Ovary (tissue), 3 donors: ENCODE results near the gene ZNHIT6.

ENCODE experiments used
- EP300 ChIP-seq: sonication (generic); formaldehyde crosslinking; IDR thresholded peaks from one replicate; pipeline ENCODE4 v1.6.1; 2017; ENCODE audit warnings: antibody characterized with exemption
- POLR2A ChIP-seq: fragments of 450-650 bp; IDR thresholded peaks from one replicate; pipeline ENCODE4 v1.6.1; 2017; ENCODE audit warnings: antibody characterized with exemption, mild to moderate bottlenecking, moderate library complexity
- TF ChIP-seq, protein P1 (sequence below), 3 donors: fragments of 450-650 bp in 2 of 3; fragments of 200-600 bp in 1 of 3; IDR thresholded peaks; one replicate each; pipeline versions ENCODE4 v1.5.1 to v1.8.0; 2016 to 2022; ENCODE audit warnings: antibody characterized with exemption in 3 of 3, mild to moderate bottlenecking in 1 of 3
- donor health status: DM: no; HTN: no; CAD: no.

DNA sequence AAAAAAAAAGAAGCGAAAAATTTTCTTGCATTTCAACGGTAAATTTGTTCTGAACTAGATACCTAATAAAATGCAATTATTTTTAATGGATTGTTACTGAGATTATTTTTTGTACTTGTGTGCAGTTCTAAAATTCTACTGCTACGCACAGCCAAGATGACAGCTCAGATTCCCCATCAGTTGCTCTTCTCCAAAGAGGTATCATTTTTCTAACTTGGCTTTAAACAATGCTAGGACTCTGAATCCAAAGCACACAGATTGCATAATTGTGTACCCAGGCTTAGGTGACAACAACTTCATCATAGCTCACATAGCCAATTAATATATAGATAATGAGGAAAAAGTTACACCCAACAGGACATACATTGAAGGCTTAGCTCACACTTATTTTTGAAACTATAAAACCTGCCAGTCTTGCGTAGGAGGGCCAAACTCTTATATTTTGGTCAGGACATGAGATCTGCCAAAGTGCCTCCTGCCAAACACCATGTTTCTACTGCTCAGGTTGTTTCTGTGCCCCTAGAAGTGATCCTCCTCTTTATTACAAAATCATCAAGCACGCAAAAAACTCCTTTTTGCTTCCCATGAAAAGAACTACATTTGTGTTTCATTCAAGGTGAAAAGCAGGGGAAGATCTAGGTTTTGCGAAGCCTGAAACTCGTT, 10.6 kb upstream of the ZNHIT6 start:
- TF ChIP-seq, protein P1, sequence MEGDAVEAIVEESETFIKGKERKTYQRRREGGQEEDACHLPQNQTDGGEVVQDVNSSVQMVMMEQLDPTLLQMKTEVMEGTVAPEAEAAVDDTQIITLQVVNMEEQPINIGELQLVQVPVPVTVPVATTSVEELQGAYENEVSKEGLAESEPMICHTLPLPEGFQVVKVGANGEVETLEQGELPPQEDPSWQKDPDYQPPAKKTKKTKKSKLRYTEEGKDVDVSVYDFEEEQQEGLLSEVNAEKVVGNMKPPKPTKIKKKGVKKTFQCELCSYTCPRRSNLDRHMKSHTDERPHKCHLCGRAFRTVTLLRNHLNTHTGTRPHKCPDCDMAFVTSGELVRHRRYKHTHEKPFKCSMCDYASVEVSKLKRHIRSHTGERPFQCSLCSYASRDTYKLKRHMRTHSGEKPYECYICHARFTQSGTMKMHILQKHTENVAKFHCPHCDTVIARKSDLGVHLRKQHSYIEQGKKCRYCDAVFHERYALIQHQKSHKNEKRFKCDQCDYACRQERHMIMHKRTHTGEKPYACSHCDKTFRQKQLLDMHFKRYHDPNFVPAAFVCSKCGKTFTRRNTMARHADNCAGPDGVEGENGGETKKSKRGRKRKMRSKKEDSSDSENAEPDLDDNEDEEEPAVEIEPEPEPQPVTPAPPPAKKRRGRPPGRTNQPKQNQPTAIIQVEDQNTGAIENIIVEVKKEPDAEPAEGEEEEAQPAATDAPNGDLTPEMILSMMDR (IDR thresholded peaks at IDR 0.05), result no peak
- TF ChIP-seq POLR2A (no peak), EP300 (no peak)
